Measurements from ENCODE around the gene STK32C.

GRCh38 chr10:132180736-132181135, 127.0 kb downstream of the STK32C start:
- TF ChIP-seq, protein P1, sequence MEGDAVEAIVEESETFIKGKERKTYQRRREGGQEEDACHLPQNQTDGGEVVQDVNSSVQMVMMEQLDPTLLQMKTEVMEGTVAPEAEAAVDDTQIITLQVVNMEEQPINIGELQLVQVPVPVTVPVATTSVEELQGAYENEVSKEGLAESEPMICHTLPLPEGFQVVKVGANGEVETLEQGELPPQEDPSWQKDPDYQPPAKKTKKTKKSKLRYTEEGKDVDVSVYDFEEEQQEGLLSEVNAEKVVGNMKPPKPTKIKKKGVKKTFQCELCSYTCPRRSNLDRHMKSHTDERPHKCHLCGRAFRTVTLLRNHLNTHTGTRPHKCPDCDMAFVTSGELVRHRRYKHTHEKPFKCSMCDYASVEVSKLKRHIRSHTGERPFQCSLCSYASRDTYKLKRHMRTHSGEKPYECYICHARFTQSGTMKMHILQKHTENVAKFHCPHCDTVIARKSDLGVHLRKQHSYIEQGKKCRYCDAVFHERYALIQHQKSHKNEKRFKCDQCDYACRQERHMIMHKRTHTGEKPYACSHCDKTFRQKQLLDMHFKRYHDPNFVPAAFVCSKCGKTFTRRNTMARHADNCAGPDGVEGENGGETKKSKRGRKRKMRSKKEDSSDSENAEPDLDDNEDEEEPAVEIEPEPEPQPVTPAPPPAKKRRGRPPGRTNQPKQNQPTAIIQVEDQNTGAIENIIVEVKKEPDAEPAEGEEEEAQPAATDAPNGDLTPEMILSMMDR (IDR thresholded peaks at IDR 0.05), result no peak
- TF ChIP-seq POLR2A (IDR thresholded peaks at IDR 0.05), result no peak

Measured in suprapubic skin (tissue), 3 donors.